Measurements from ENCODE around the gene NFKBIE. TPM values are rescaled to one million over a fixed set of nuclear protein-coding genes. Genes with fewer than 3 reads are reported as not detected.

NFKBIE gene
- total and polyA plus RNA-seq, 3 experiments from 2014 or later, result 5.3 to 34.3 (median 33.1) TPM

- ChIA-PET CTCF (interaction anchor here (1.8 to 2.7 kb wide), 2 partner anchors 11 to 41 kb away, joined by 7 to 9 read pairs; no protein-coding TSS in a partner anchor), POLR2A (no interaction called here)
- no peak for DNase-seq
- Mint-ChIP-seq H3K4me1 (peaks cover 16 to 23% (median 21%) of the 10 kb centered on the region in 3 donors), H3K36me3 (peaks cover 3 to 80% (median 9%) of the 10 kb centered on the region in 3 donors), H3K27me3 (no peaks in the 10 kb centered on the region), H3K4me3 (no peak overlapping the region), H3K9me3 (no peaks in the 10 kb centered on the region), H3K27ac (no peak overlapping the region)
- H3K27ac ChIP-seq (ENCODE audit: low read depth, low read length), result no peak overlapping the region
- no peaks in the 10 kb centered on the region for H3K9me3 ChIP-seq (ENCODE audit: low read length)
- peaks cover 46% of the 10 kb centered on the region for H3K36me3 ChIP-seq (ENCODE audit: insufficient read depth, low read length)
- no peaks in the 10 kb centered on the region for H3K27me3 ChIP-seq (ENCODE audit: insufficient read depth, low read length, poor library complexity, severe bottlenecking)
- H3K4me3 ChIP-seq (ENCODE audit: low read length), result no peak overlapping the region
- peaks cover 11% of the 10 kb centered on the region for H3K4me1 ChIP-seq (ENCODE audit: insufficient read depth, low read length)
Measured at GRCh38 chr6:44309092-44309491, 43.7 kb upstream of the NFKBIE start.

DNA sequence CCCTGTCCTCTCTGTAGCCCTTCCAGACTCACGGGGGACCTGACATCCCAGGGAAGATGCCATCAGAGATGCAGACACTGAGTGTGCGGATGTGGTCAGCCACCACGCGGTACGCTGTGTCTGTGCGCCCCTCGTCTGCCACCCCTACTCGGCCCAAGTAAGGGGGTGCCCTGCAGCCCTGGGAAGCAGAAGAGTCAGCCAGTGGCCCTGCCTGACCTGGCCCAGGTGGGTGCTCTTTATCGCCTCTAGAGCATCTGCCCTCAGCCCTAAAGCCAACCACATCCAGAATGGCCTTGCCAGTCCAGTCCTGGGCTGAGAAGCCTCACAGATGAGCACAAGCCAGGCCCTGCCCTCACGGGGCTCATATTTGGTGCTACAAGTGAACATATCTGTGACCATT is 41.9 kb upstream of the NFKBIE start:
- Histone ChIP-seq H3K4me1 (ENCODE audit: insufficient read depth, low read length) (peaks cover 6% of the 10 kb centered on the region), H3K27ac (ENCODE audit: low read depth, low read length) (no peak overlapping the region), H3K9me3 (ENCODE audit: low read length) (no peaks in the 10 kb centered on the region), H3K27me3 (ENCODE audit: insufficient read depth, low read length, poor library complexity, severe bottlenecking) (no peaks in the 10 kb centered on the region), H3K36me3 (ENCODE audit: insufficient read depth, low read length) (peaks cover 65% of the 10 kb centered on the region), H3K4me3 (ENCODE audit: low read length) (no peak overlapping the region)
- H3K4me3 Mint-ChIP-seq, result no peak overlapping the region
- H3K36me3 Mint-ChIP-seq, result peaks cover 3 to 93% (median 11%) of the 10 kb centered on the region in 3 donors
- no peaks in the 10 kb centered on the region for H3K9me3 Mint-ChIP-seq
- no peak overlapping the region for H3K27ac Mint-ChIP-seq
- H3K4me1 Mint-ChIP-seq, result peaks cover 7 to 14% (median 9%) of the 10 kb centered on the region in 3 donors
- H3K27me3 Mint-ChIP-seq, result no peaks in the 10 kb centered on the region
- no peak for DNase-seq
- ChIA-PET CTCF (interaction anchor here (3.4 to 4.5 kb wide), 2 partner anchors 11 to 39 kb away, joined by 16 to 36 read pairs; no protein-coding TSS in a partner anchor), POLR2A (no interaction called here)

GRCh38 chr6:44306710-44307109 is 41.4 kb upstream of the NFKBIE start:
- H3K4me3 ChIP-seq (ENCODE audit: low read length), result no peak overlapping the region
- no peaks in the 10 kb centered on the region for H3K9me3 ChIP-seq (ENCODE audit: low read length)
- CTCF ChIA-PET, result interaction anchor here (3.4 to 4.5 kb wide), 2 partner anchors 11 to 38 kb away, joined by 16 to 36 read pairs; no protein-coding TSS in a partner anchor
- peaks cover 67% of the 10 kb centered on the region for H3K36me3 ChIP-seq (ENCODE audit: insufficient read depth, low read length)
- H3K9me3 Mint-ChIP-seq, result no peaks in the 10 kb centered on the region
- H3K27ac Mint-ChIP-seq, result no peak overlapping the region
- H3K27me3 ChIP-seq (ENCODE audit: insufficient read depth, low read length, poor library complexity, severe bottlenecking), result no peaks in the 10 kb centered on the region
- no peak for DNase-seq
- POLR2A ChIA-PET, result no interaction called here
- H3K36me3 Mint-ChIP-seq, result peaks cover 3 to 94% (median 11%) of the 10 kb centered on the region in 3 donors
- H3K4me3 Mint-ChIP-seq, result no peak overlapping the region
- H3K27me3 Mint-ChIP-seq, result no peaks in the 10 kb centered on the region
- H3K4me1 ChIP-seq (ENCODE audit: insufficient read depth, low read length), result peaks cover under 1% of the 10 kb centered on the region
- peaks cover 2 to 9% (median 4%) of the 10 kb centered on the region in 3 donors for H3K4me1 Mint-ChIP-seq
- H3K27ac ChIP-seq (ENCODE audit: low read depth, low read length), result no peak overlapping the region

DNA sequence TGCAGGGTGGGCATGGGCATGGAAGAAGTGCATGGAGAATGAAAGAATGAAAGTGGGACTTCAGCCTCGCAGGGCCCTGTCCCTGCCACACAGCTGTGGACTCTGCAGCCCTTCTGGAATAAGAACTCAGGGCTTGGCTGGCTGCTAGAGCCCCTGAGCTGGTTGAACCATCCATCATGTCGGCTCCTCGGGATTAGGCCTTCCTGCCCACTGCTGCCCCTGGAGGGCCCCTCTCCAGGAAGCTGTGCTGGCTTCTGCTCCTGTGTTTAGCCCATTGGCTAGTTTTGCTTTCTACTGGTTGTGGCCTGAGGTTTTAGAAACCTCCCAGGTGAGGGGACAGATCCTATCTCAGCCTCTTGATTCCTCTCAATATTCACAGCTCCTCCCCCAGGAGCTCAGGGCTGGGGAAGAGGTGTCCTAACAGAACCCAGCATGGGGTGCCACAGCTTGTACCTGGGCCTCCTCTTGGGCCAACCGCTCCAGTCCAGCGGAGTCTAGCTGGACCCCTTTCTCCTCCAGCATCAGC is 39.9 kb upstream of the NFKBIE start:
- Mint-ChIP-seq H3K4me3 (no peak overlapping the region), H3K36me3 (peaks cover 3 to 95% (median 14%) of the 10 kb centered on the region in 3 donors), H3K9me3 (no peaks in the 10 kb centered on the region), H3K27ac (peak overlapping the region in 1 of 8 donors; percentile 92), H3K27me3 (no peaks in the 10 kb centered on the region), H3K4me1 (peaks cover 0 to 3% (median 0%) of the 10 kb centered on the region in 3 donors)
- Histone ChIP-seq H3K4me1 (ENCODE audit: insufficient read depth, low read length) (no peaks in the 10 kb centered on the region), H3K4me3 (ENCODE audit: low read length) (no peak overlapping the region), H3K27ac (ENCODE audit: low read depth, low read length) (no peak overlapping the region), H3K27me3 (ENCODE audit: insufficient read depth, low read length, poor library complexity, severe bottlenecking) (no peaks in the 10 kb centered on the region), H3K36me3 (ENCODE audit: insufficient read depth, low read length) (peaks cover 60% of the 10 kb centered on the region), H3K9me3 (ENCODE audit: low read length) (no peaks in the 10 kb centered on the region)
- ChIA-PET CTCF (interaction anchor here (0.8 to 4.5 kb wide), 11 partner anchors 10 to 207 kb away, joined by 3 to 36 read pairs (median 4); no protein-coding TSS in a partner anchor), POLR2A (no interaction called here)
- DNase-seq, result no peak

GRCh38 chr6:44304282-44305199 is 39.2 kb upstream of the NFKBIE start:
- Mint-ChIP-seq H3K36me3 (peaks cover 0 to 91% (median 11%) of the 10 kb centered on the region in 3 donors), H3K27ac (no peak overlapping the region), H3K9me3 (no peaks in the 10 kb centered on the region), H3K27me3 (no peaks in the 10 kb centered on the region), H3K4me3 (no peak overlapping the region), H3K4me1 (no peaks in the 10 kb centered on the region)
- Histone ChIP-seq H3K4me3 (ENCODE audit: low read length) (no peak overlapping the region), H3K4me1 (ENCODE audit: insufficient read depth, low read length) (no peaks in the 10 kb centered on the region), H3K27me3 (ENCODE audit: insufficient read depth, low read length, poor library complexity, severe bottlenecking) (no peaks in the 10 kb centered on the region), H3K9me3 (ENCODE audit: low read length) (no peaks in the 10 kb centered on the region), H3K27ac (ENCODE audit: low read depth, low read length) (no peak overlapping the region), H3K36me3 (ENCODE audit: insufficient read depth, low read length) (peaks cover 53% of the 10 kb centered on the region)
- POLR2A ChIA-PET, result interaction anchor here (0.6 kb wide), 1 partner anchor 11 kb away, joined by 8 read pairs; no protein-coding TSS in a partner anchor
- CTCF ChIA-PET, result interaction anchor here (0.8 to 4.5 kb wide), 12 partner anchors 9 to 206 kb away, joined by 3 to 36 read pairs (median 4); no protein-coding TSS in a partner anchor
- peak; percentile 18 to 67 (median 36) for DNase-seq

DNA sequence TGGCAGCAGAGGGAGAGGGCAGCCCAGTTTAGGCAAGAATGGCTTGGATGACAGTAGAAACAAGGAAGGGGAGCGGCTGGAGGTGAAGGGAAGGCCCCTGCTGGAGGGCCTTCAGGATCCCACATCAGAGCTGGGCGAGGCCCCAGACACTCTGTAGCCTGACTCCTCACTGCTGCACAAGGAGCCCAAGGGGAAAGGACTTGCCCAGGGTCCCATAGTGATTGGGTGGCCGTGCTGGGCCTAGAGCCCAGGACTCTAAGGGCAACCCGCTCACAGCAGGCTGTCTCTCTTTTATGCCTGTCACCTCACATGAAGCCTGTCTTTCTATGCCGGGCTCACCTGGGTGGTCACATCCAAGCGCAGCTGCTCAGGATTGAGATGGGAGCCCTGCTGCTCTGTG is 38.5 kb upstream of the NFKBIE start:
- POLR2A ChIA-PET, result interaction anchor here (0.6 kb wide), 1 partner anchor 10 kb away, joined by 8 read pairs; no protein-coding TSS in a partner anchor
- CTCF ChIA-PET, result interaction anchor here (1.1 to 4.5 kb wide), 3 partner anchors 9 to 36 kb away, joined by 3 to 36 read pairs (median 5); partner anchors contain the start of gene AARS2

DNA sequence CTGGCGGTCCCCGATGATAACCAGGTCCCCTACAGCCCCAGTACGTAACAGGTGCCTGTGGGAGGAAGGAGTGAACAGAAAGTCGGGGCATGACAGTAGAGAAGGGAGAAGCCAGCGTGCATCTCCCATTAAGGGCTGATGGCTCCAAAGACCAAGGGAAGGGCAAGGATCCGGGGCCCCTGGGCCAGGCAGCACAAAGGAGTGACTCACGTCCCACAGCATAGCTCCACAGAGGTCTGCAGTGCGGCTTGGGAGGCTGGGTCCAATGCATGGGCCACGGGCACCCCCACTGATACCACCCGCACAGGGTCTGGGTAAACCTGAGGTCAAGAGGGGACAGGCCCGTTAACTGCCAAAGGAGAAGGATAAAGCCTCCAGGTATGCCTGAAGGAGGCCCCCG is 37.5 kb upstream of the NFKBIE start:
- Histone ChIP-seq H3K4me3 (ENCODE audit: low read length) (no peak overlapping the region), H3K4me1 (ENCODE audit: insufficient read depth, low read length) (no peaks in the 10 kb centered on the region), H3K27me3 (ENCODE audit: insufficient read depth, low read length, poor library complexity, severe bottlenecking) (no peaks in the 10 kb centered on the region), H3K27ac (ENCODE audit: low read depth, low read length) (no peak overlapping the region), H3K9me3 (ENCODE audit: low read length) (no peaks in the 10 kb centered on the region), H3K36me3 (ENCODE audit: insufficient read depth, low read length) (peaks cover 46% of the 10 kb centered on the region)
- Mint-ChIP-seq H3K9me3 (no peaks in the 10 kb centered on the region), H3K4me1 (peaks cover 0 to 7% (median 6%) of the 10 kb centered on the region in 3 donors), H3K4me3 (no peak overlapping the region), H3K36me3 (peaks cover 0 to 74% (median 8%) of the 10 kb centered on the region in 3 donors), H3K27ac (no peak overlapping the region), H3K27me3 (no peaks in the 10 kb centered on the region)
- no peak for DNase-seq
- CTCF ChIA-PET, result interaction anchor here (1.1 to 2.2 kb wide), 2 partner anchors 10 to 35 kb away, joined by 5 to 7 read pairs; partner anchors contain the start of gene AARS2
- POLR2A ChIA-PET, result no interaction called here

More for the DNA sequence above, 38.5 kb upstream of the NFKBIE start:
- Histone ChIP-seq H3K27ac (ENCODE audit: low read depth, low read length) (no peak overlapping the region), H3K27me3 (ENCODE audit: insufficient read depth, low read length, poor library complexity, severe bottlenecking) (no peaks in the 10 kb centered on the region), H3K4me3 (ENCODE audit: low read length) (no peak overlapping the region), H3K9me3 (ENCODE audit: low read length) (no peaks in the 10 kb centered on the region), H3K36me3 (ENCODE audit: insufficient read depth, low read length) (peaks cover 46% of the 10 kb centered on the region), H3K4me1 (ENCODE audit: insufficient read depth, low read length) (no peaks in the 10 kb centered on the region)
- Mint-ChIP-seq H3K4me1 (peaks cover 0 to 3% (median 3%) of the 10 kb centered on the region in 3 donors), H3K27me3 (no peaks in the 10 kb centered on the region), H3K36me3 (peaks cover 0 to 84% (median 11%) of the 10 kb centered on the region in 3 donors), H3K4me3 (no peak overlapping the region), H3K9me3 (no peaks in the 10 kb centered on the region), H3K27ac (no peak overlapping the region)
- no peak for DNase-seq
